ENCODE measurements around the gene AMN.
"Not testable (repeated sequence)": the region's sequence is repeated elsewhere in the genome, so short reads cannot be mapped to it uniquely, and the experiment has no call there.

Gene AMN

DNA sequence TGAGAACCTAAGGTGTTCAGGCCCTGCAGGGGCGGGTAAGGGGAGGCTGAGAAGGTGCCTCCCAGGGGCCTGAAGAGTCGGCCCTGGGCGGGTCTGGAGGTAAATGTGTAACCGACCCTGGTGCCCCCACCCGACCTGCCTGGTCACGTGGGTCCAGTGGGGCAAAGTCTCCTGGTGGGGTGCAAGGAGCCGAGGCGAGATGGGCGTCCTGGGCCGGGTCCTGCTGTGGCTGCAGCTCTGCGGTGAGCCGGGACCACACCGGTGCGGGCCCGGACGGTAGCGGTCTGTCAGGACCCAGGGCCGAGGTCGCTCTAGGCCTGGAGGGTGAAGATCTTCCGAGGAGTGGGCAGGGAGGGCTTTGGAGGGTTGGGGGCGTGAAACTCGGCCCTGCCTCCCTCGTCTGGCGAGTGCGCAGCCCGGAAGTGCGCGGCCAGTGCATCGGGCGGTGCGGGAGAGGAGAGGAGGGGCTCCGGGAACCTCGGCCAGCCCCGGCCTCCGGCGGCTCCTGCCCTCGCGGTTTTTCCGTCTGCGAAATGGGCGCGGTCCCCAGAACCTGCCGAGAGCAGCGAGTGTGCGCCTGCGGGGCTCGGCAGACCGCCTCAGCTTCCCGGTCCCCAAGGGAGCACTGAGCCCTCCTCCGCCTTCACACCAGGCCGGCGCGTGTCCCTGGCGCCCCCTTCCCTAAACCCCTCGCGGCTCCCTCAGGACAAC lies at the start of gene AMN:
TSS of gene AMN (plus strand) at position 174 of the 711 bp plus-strand sequence. CDS start at position 200, 26 bp downstream.
- DNase-seq (ENCODE audit: low read depth): no peak

DNA sequence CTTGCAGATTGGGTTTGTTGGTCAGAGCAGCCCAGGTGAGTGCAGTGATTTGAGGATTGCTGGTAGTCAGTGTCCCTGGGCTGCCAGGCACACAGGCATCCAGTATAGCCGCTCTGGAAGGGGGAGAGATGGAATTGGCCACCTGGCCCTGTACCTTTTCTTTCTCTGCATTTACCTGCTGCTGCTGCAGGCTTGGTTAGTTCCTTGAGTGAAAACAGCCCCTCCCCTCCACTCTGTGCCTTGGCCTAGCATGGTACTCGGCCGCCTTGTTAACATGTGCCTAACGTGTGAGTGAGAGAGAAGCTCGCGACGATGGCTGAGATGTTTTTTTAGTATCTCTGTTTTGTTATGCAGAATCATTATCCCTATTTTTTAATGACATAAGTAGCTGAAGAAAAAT lies 49.3 kb upstream of the AMN start:
- DNase-seq (ENCODE audit: low read depth): no peak

- DNase-seq (ENCODE audit: low read depth): no peak
Measured at GRCh38 chr14:102873546-102874061, 48.9 kb upstream of the AMN start.

GRCh38 chr14:102875652-102876051 lies 46.8 kb upstream of the AMN start:
- DNase-seq (ENCODE audit: low read depth): no peak

DNA sequence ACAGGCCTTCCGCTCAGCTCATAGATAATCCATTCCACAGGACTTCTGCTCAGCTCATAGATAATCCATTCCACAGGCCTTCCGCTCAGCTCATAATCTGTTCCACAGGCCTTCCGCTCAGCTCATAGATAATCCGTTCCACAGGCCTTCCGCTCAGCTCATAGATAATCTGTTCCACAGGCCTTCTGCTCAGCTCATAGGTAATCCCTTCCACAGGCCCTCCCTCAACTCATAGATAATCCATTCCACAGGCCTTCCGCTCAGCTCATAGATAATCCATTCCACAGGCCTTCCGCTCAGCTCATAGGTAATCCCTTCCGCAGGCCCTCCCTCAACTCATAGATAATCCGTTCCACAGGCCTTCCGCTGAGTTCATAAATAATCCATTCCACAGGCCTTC lies 45.0 kb upstream of the AMN start:
- DNase-seq (ENCODE audit: low read depth): not testable (repeated sequence)

DNA sequence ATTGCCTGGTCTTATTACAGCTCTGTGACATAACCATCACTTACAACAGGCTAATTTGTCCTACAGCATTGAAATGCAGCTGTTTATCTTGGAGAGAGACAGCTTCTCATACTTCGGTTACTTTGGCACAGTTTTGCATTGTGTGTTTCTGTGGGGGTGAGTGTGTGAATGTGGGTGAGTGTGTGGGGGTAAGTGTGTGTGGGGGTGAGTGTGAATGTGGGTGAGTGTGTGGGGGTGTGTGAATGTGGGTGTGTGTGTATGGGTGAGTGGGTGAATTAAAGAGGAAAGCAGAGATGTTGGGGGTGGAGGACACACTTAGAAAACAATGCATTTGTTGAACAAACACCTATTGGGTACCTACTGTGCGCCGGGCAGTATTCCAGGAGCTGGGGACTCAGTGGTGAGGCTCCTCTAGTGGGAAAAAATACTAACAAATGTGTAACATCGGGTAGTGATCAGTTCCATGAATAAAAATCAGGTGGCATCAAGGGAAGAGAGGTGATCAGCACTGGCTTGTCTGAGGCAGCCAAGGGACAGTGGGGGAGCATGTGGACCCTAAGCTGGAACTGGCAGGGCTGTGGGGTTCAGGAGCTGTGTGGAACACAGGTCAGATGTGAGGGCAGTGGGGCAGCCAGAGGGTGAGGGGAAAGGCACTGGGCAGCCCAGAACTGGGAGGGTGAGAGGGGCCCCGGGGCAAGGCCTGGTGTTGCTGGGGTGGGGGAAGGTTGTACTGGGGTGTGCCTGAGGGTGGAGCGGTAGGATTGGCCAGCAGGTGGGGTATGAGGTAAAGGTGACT lies 44.1 kb upstream of the AMN start:
- DNase-seq (ENCODE audit: low read depth): no peak

DNA sequence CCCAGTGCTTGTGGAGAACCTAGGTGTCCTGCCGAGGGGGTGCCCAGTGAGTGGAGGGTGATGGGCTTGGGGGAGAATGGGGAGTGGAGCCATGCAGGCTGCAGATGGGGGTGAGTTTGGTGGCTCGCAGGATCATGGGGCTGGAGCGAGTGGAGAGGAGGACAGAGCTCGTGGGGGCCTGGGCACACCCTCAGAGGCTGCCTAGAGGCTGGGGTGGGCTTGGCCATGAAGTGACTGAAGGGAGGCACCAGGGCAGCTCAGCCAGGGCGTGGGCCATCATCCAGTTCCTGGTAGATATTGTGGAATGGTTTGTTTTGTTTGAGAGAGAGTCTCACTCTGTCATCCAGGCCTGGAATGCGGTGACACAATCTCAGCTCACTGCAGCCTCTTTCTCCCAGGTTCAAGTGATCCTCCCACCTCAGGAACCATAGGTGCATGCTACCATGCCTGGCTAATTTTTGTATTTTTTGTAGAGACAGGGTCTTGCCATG lies 43.4 kb upstream of the AMN start:
- DNase-seq (ENCODE audit: low read depth): peak; percentile 15

- no peak for DNase-seq (ENCODE audit: low read depth)
Measured at GRCh38 chr14:102882226-102882906, 40.1 kb upstream of the AMN start.

GRCh38 chr14:102883089-102883541 lies 39.3 kb upstream of the AMN start:
- DNase-seq (ENCODE audit: low read depth): no peak

DNA sequence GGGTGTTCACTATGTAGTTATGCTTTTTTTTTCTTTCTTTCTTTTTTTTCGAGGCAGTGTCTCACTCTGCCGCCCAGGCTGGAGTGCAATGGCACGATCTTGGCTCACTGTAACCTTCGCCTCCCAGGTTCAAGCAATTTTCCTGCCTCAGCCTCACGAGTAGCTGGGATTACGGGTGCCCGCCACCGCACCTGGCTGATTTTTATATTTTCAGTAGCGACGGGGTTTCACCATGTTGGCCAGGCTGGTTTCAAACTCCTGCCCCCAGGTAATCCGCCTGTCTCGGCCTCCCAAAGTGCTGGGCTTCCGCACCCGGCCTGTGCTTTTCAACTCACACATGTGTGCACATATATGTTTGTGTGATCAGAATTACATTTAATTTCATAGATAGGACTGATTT lies 38.9 kb upstream of the AMN start:
- no peak for DNase-seq (ENCODE audit: low read depth)

GRCh38 chr14:102885737-102886447 lies 36.6 kb upstream of the AMN start:
- no peak for DNase-seq (ENCODE audit: low read depth)

- DNase-seq (ENCODE audit: low read depth): no peak
Measured at GRCh38 chr14:102888748-102889147, 33.7 kb upstream of the AMN start.

- DNase-seq (ENCODE audit: low read depth): no peak
Measured at GRCh38 chr14:102889615-102890014, 32.8 kb upstream of the AMN start.

DNA sequence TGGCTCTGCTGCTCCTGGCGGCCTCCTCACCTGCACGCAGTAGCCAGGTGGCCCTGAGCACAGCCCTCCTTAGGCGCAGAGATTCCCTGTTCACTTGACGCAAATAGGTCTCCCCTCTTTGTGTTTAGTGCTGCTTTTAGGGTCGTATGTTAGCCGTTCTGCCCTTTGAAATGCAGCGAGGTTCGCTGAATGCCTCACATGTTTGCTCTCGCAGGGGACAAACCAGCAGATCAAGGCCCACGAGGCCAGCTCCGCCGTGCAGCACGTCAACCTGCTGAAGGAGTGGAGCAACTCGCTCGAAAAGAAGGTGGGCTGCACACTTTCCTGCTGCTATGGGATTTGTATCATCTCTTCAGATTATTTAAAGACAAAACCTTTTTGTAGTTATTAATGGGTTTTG lies 31.4 kb upstream of the AMN start:
- no peak for DNase-seq (ENCODE audit: low read depth)

GRCh38 chr14:102891556-102891955 lies 30.9 kb upstream of the AMN start:
- peak; percentile 28 for DNase-seq (ENCODE audit: low read depth)

- no peak for DNase-seq (ENCODE audit: low read depth)
Measured at GRCh38 chr14:102892651-102893050, 29.8 kb upstream of the AMN start.

- peak; percentile 95 for DNase-seq (ENCODE audit: low read depth)
Measured at GRCh38 chr14:102893452-102893851, 29.0 kb upstream of the AMN start.

- not testable (repeated sequence) for DNase-seq (ENCODE audit: low read depth)
Measured at GRCh38 chr14:102896735-102897134, 25.7 kb upstream of the AMN start.

GRCh38 chr14:102897299-102898027 lies 25.0 kb upstream of the AMN start:
- no peak for DNase-seq (ENCODE audit: low read depth)

DNA sequence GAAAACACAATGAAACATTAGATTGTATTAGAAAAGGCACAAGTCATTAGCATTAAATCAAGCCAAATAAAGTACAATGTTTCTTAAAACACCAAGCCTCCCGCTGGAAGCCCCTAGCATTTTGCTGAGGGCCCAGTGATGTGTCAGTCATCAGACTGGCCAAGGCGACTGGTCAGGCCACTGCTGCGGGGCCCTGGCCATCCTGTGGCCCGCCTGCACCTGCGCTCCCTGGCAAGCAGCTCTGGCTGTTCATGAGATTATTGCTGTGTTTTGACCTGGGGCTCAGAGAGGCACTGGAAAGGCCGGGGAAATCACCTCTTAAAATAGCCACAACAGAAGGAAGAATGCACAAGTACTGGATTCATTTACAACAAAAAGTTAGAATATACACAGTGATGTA lies 24.2 kb upstream of the AMN start:
- DNase-seq (ENCODE audit: low read depth): no peak

Data from GM04503 (cell line).